ENCODE measurements around the gene LPP. TPM values are rescaled to one million over a fixed set of nuclear protein-coding genes. Genes with fewer than 3 reads are reported as not detected.

Gene LPP
- total RNA-seq, 4 donors from 2014 or later = 183 to 293 (median 242) TPM

- Histone ChIP-seq H3K4me3 (no peak overlapping the region), H3K4me1 (peaks cover 0 to 53% (median 22%) of the 10 kb centered on the region in 4 donors), H3K9me3 (no peaks in the 10 kb centered on the region), H3K27ac (no peak overlapping the region), H3K36me3 (no peaks in the 10 kb centered on the region), H3K27me3 (no peaks in the 10 kb centered on the region)
- WGBS, 2 donors = 99 to 100% methylated on average over 2 of the region's 2 CpGs
- no peak for DNase-seq (ENCODE audit: low spot score in 2 of 2)
- no peak for TF ChIP-seq EP300 (IDR thresholded peaks at IDR 0.05)
- TF ChIP-seq CTCF (IDR thresholded peaks at IDR 0.05) = no peak
- no peak for TF ChIP-seq POLR2A (IDR thresholded peaks at IDR 0.05)
Measured at GRCh38 chr3:188684276-188684675, 530.3 kb downstream of the LPP start.

GRCh38 chr3:188685789-188686188, 531.8 kb downstream of the LPP start:
- H3K4me1 ChIP-seq = peaks cover 0 to 46% (median 15%) of the 10 kb centered on the region in 4 donors
- H3K27ac ChIP-seq = no peak overlapping the region
- H3K9me3 ChIP-seq = no peaks in the 10 kb centered on the region
- no peak overlapping the region for H3K4me3 ChIP-seq
- TF ChIP-seq POLR2A (IDR thresholded peaks at IDR 0.05) = no peak
- no peak for TF ChIP-seq EP300 (IDR thresholded peaks at IDR 0.05)
- TF ChIP-seq CTCF (IDR thresholded peaks at IDR 0.05) = no peak
- no peaks in the 10 kb centered on the region for H3K27me3 ChIP-seq
- WGBS, 2 donors = 95 to 100% methylated on average over 1 of the region's 1 CpG
- H3K36me3 ChIP-seq = no peaks in the 10 kb centered on the region
- no peak for DNase-seq (ENCODE audit: low spot score in 2 of 2)

GRCh38 chr3:188686324-188686723, 532.4 kb downstream of the LPP start:
- Histone ChIP-seq H3K4me3 (no peak overlapping the region), H3K9me3 (no peaks in the 10 kb centered on the region), H3K27ac (no peak overlapping the region), H3K27me3 (no peaks in the 10 kb centered on the region), H3K36me3 (no peaks in the 10 kb centered on the region), H3K4me1 (peaks cover 0 to 40% (median 13%) of the 10 kb centered on the region in 4 donors)
- TF ChIP-seq EP300 (IDR thresholded peaks at IDR 0.05) = no peak
- TF ChIP-seq CTCF (IDR thresholded peaks at IDR 0.05) = no peak
- TF ChIP-seq POLR2A (IDR thresholded peaks at IDR 0.05) = no peak
- DNase-seq (ENCODE audit: low spot score in 2 of 2) = no peak
- WGBS, 2 donors = 78 to 85% methylated on average over 2 of the region's 2 CpGs

GRCh38 chr3:188687389-188687788, 533.4 kb downstream of the LPP start:
- 77 to 88% methylated on average over 3 of the region's 3 CpGs for WGBS, 2 donors
- peaks cover 0 to 34% (median 11%) of the 10 kb centered on the region in 4 donors for H3K4me1 ChIP-seq
- no peak overlapping the region for H3K27ac ChIP-seq

GRCh38 chr3:188689101-188689574, 535.2 kb downstream of the LPP start:
- peak in 1 of 2 donors; percentile 33 for DNase-seq (ENCODE audit: low spot score in 2 of 2)
- Histone ChIP-seq H3K4me3 (no peak overlapping the region), H3K27ac (peak overlapping the region in 3 of 4 donors; percentile 5 to 85 (median 72)), H3K27me3 (no peaks in the 10 kb centered on the region), H3K4me1 (peaks cover 0 to 20% (median 10%) of the 10 kb centered on the region in 4 donors), H3K36me3 (no peaks in the 10 kb centered on the region), H3K9me3 (no peaks in the 10 kb centered on the region)
- TF ChIP-seq CTCF (IDR thresholded peaks at IDR 0.05) (no peak), EP300 (IDR thresholded peaks at IDR 0.05) (peak in 1 of 2 donors; percentile 88)
- WGBS, 2 donors = 35 to 41% methylated on average over 2 of the region's 2 CpGs

More at GRCh38 chr3:188687389-188687788, 533.4 kb downstream of the LPP start:
- Histone ChIP-seq H3K36me3 (no peaks in the 10 kb centered on the region), H3K9me3 (no peaks in the 10 kb centered on the region), H3K4me3 (no peak overlapping the region), H3K27me3 (no peaks in the 10 kb centered on the region)
- no peak for TF ChIP-seq POLR2A (IDR thresholded peaks at IDR 0.05)
- no peak for TF ChIP-seq EP300 (IDR thresholded peaks at IDR 0.05)
- no peak for TF ChIP-seq CTCF (IDR thresholded peaks at IDR 0.05)
- DNase-seq (ENCODE audit: low spot score in 2 of 2) = no peak

Data from tibial nerve (tissue), 4 donors.